ENCODE results near the gene SUCLG2.

- TF ChIP-seq POLR2A (IDR thresholded peaks at IDR 0.05; ENCODE audit: low read length), result no peak
- TF ChIP-seq GATA1 (IDR thresholded peaks at IDR 0.05; ENCODE audit: low read depth, low read length), result no peak
Measured at GRCh38 chr3:67490658-67491057, 163.8 kb downstream of the SUCLG2 start.

All from erythroblast (primary cell).